B cell (primary cell): Measurements from ENCODE around the gene EYS. TPM values are rescaled to one million over a fixed set of nuclear protein-coding genes. Genes with fewer than 3 reads are reported as not detected.

Source experiments
- ATAC-seq: fragments of 200-7000 bp; cut with Tn5 transposase; one replicate; pipeline ENCODE4 v1.10.0; 2021; ENCODE audit warnings: low read depth, mild to moderate bottlenecking, moderate number of reproducible peaks, moderate library complexity
- CTCF ChIA-PET: fragments of 350-600 bp; sonication (Branson Sonifier 250); formaldehyde crosslinking; loops from one replicate; lab custom pipeline; 2021; ENCODE audit warnings: antibody characterized with exemption, inconsistent platforms; lab: Charles Lee
- POLR2A ChIA-PET: fragments of 350-600 bp; sonication (Branson Sonifier 250); formaldehyde crosslinking; loops from one replicate; lab custom pipeline; 2021; ENCODE audit warnings: antibody characterized with exemption; lab: Charles Lee
- DNase-seq: peaks from one replicate; pipeline ENCODE4 v3.0.0; 2013
- H2AFZ ChIP-seq: 2 replicates; pipeline ENCODE4 v1.6.1; 2012; ENCODE audit warnings: mild to moderate bottlenecking, low read depth, low read length; ENCODE audit not compliant: insufficient read depth, poor library complexity, severe bottlenecking
- H3K27ac ChIP-seq, 2 donors: 1 replicate in 1 of 2; 2 replicates in 1 of 2; pipeline ENCODE4 v1.5.1; 2012 to 2013; ENCODE audit warnings: low read length in 2 of 2, mild to moderate bottlenecking in 2 of 2, moderate library complexity in 1 of 2
- H3K27me3 ChIP-seq, 4 experiments: fragments of 200-600 bp in 1 of 4; sonication (generic) in 1 of 4; replicated peaks in 1 of 4; 1 replicate in 2 of 4; 2 replicates in 2 of 4; pipeline versions ENCODE4 v1.6.1 to v1.7.0; 2013 to 2016; ENCODE audit warnings: low read length in 3 of 4, mild to moderate bottlenecking in 2 of 4, mixed read lengths in 1 of 4, moderate library complexity in 1 of 4; ENCODE audit not compliant: insufficient read depth in 4 of 4, control insufficient read depth in 3 of 4; ENCODE audit errors: control extremely low read depth in 1 of 4
- H3K36me3 ChIP-seq, 2 experiments: replicated peaks in 1 of 2; 1 replicate in 1 of 2; 2 replicates in 1 of 2; pipeline versions ENCODE4 v1.6.1 to v1.7.1; 2013; ENCODE audit warnings: low read length in 1 of 2; ENCODE audit not compliant: insufficient read depth in 2 of 2, control insufficient read depth in 1 of 2; ENCODE audit errors: control extremely low read depth in 1 of 2, extremely low read depth in 1 of 2
- H3K4me1 ChIP-seq, 2 donors: fragments of 200-600 bp in 1 of 2; sonication (generic) in 1 of 2; 1 replicate in 1 of 2; 2 replicates in 1 of 2; pipeline versions ENCODE4 v1.5.1 to v1.6.1; 2013 to 2017; ENCODE audit warnings: low read length in 2 of 2; ENCODE audit not compliant: control insufficient read depth in 2 of 2, insufficient read depth in 2 of 2
- H3K4me2 ChIP-seq: replicated peaks from 2 replicates; pipeline ENCODE3; 2012; ENCODE audit warnings: mild to moderate bottlenecking, low read depth, low read length; ENCODE audit not compliant: poor library complexity, severe bottlenecking
- H3K4me3 ChIP-seq, 5 experiments: fragments of 200-600 bp in 1 of 5; sonication (generic) in 1 of 5; 1 replicate in 3 of 5; 2 replicates in 2 of 5; pipeline versions ENCODE4 v1.5.1 to v1.7.0; 2011 to 2016; ENCODE audit warnings: low read length in 4 of 5, mild to moderate bottlenecking in 4 of 5, low read depth in 2 of 5, control low read depth in 1 of 5, moderate library complexity in 1 of 5; ENCODE audit not compliant: insufficient read depth in 1 of 5; ENCODE audit errors: control extremely low read depth in 1 of 5, extremely low read depth in 1 of 5
- H3K79me2 ChIP-seq: fragments of 200-600 bp; sonication (generic); one replicate; pipeline ENCODE4 v1.6.0; 2016; ENCODE audit warnings: low read length; ENCODE audit not compliant: control insufficient read depth, insufficient read depth
- H3K9ac ChIP-seq: fragments of 200-600 bp; sonication (generic); 2 replicates; pipeline ENCODE4 v1.6.1; 2017; ENCODE audit warnings: mild to moderate bottlenecking, low read length, moderate library complexity
- H3K9me3 ChIP-seq, 3 donors: one replicate each; pipeline versions ENCODE4 v1.6.1 to v1.7.1; 2013; ENCODE audit warnings: low read length in 2 of 3; ENCODE audit not compliant: control insufficient read depth in 2 of 3, insufficient read depth in 1 of 3; ENCODE audit errors: control extremely low read depth in 1 of 3
- H4K20me1 ChIP-seq: 2 replicates; pipeline ENCODE4 v1.6.0; 2012; ENCODE audit warnings: mild to moderate bottlenecking, low read length; ENCODE audit not compliant: insufficient read depth, control insufficient read depth, poor library complexity, severe bottlenecking
- H3K27ac Mint-ChIP-seq: one replicate; pipeline ENCODE4 v1.8.0; 2021; ENCODE audit warnings: mixed read lengths
- H3K27me3 Mint-ChIP-seq: one replicate; pipeline ENCODE4 v1.8.0; 2021; ENCODE audit warnings: mixed read lengths
- H3K4me1 Mint-ChIP-seq: one replicate; pipeline ENCODE4 v1.8.0; 2021; ENCODE audit warnings: mixed read lengths
- H3K4me3 Mint-ChIP-seq: one replicate; pipeline ENCODE4 v1.8.0; 2021; ENCODE audit warnings: mixed read lengths
- H3K9me3 Mint-ChIP-seq: one replicate; pipeline ENCODE4 v1.8.0; 2022; ENCODE audit warnings: mixed read lengths; ENCODE audit not compliant: insufficient read depth
- EZH2 ChIP-seq: IDR thresholded peaks from 2 replicates; pipeline ENCODE4 v1.6.1; 2012; ENCODE audit warnings: borderline replicate concordance, low read depth, mild to moderate bottlenecking, moderate library complexity, low read length; ENCODE audit not compliant: insufficient read depth, poor library complexity, severe bottlenecking
- WGBS: methylation state at CpG from one replicate; pipeline ENCODE4 v1.1.5; 2013; ENCODE audit warnings: missing lambda C conversion rate; ENCODE audit not compliant: insufficient coverage; 5-methylcytosine and 5-hydroxymethylcytosine counted together
- intact Hi-C: fragments of 100-400 bp; cut with micrococcal nuclease; formaldehyde crosslinking; loops from one replicate; pipeline ENCODE4 v1.10.0; 2022
- polyA plus RNA-seq: library from polyadenylated mRNA; depleted of rRNA; stranded (reverse); fragments of >200 nt; gene quantifications from 2 replicates; pipeline ENCODE4 v1.2.3, GENCODE V29; 2012
- total RNA-seq, 2 donors: library from RNA; stranded (reverse); fragments of 120-200 nt in 1 of 2; gene quantifications; 1 replicate in 1 of 2; 2 replicates in 1 of 2; pipeline versions ENCODE4 v1.2.3 to v1.2.4, GENCODE V29; 2013 to 2022
- TF ChIP-seq, protein P1 (sequence below): fragments of 200-600 bp; IDR thresholded peaks from one replicate; pipeline ENCODE4 v1.8.0; 2022; ENCODE audit warnings: antibody characterized with exemption, mild to moderate bottlenecking

EYS gene
- total and polyA plus RNA-seq, 2 donors (not counting 1 experiment from before 2014, with no cell fraction given), result not detected

DNA sequence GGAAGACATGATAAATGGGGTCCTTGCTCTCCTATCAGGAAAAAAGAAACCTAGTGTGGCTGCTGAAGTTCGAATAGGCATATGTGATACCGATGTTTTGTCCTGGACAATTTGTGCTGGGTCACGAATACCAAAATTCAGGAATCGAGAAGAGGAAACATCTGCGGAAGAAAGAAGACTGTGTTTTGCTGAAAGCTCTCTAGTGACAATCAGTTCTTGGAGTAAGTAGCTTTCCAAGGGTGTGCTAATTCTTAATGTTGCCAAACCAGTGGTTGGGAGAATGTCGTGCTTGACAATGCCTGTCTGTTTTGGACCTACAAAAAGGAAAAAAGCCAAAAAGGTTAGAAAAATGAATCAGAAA lies 1115.4 kb downstream of the EYS start:
- no peak overlapping the region for H3K9ac ChIP-seq
- no peaks in the 10 kb centered on the region for H3K79me2 ChIP-seq
- H3K4me2 ChIP-seq, result no peak overlapping the region
- no peak overlapping the region for H3K4me3 ChIP-seq
- no peak overlapping the region for H2AFZ ChIP-seq
- no peaks in the 10 kb centered on the region for H3K4me1 ChIP-seq
- DNase-seq (no peak), ATAC-seq (no peak)
- POLR2A ChIA-PET, result no interaction called here
- intact Hi-C loops, result no loop called here
- H3K27ac Mint-ChIP-seq, result no peak overlapping the region
- no peak overlapping the region for H3K27ac ChIP-seq
- no peaks in the 10 kb centered on the region for H3K27me3 Mint-ChIP-seq
- TF ChIP-seq, protein P1, sequence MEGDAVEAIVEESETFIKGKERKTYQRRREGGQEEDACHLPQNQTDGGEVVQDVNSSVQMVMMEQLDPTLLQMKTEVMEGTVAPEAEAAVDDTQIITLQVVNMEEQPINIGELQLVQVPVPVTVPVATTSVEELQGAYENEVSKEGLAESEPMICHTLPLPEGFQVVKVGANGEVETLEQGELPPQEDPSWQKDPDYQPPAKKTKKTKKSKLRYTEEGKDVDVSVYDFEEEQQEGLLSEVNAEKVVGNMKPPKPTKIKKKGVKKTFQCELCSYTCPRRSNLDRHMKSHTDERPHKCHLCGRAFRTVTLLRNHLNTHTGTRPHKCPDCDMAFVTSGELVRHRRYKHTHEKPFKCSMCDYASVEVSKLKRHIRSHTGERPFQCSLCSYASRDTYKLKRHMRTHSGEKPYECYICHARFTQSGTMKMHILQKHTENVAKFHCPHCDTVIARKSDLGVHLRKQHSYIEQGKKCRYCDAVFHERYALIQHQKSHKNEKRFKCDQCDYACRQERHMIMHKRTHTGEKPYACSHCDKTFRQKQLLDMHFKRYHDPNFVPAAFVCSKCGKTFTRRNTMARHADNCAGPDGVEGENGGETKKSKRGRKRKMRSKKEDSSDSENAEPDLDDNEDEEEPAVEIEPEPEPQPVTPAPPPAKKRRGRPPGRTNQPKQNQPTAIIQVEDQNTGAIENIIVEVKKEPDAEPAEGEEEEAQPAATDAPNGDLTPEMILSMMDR, result no peak
- TF ChIP-seq EZH2, result no peak
- H3K9me3 ChIP-seq, result no peaks in the 10 kb centered on the region
- CTCF ChIA-PET, result no interaction called here
- H3K27me3 ChIP-seq, result no peaks in the 10 kb centered on the region
- 92% methylated on average over 6 of the region's 6 CpGs for WGBS
- no peaks in the 10 kb centered on the region for H3K36me3 ChIP-seq
- no peaks in the 10 kb centered on the region for H3K4me1 Mint-ChIP-seq
- H4K20me1 ChIP-seq, result no peaks in the 10 kb centered on the region
- peaks cover 6% of the 10 kb centered on the region for H3K9me3 Mint-ChIP-seq
- no peak overlapping the region for H3K4me3 Mint-ChIP-seq

DNA sequence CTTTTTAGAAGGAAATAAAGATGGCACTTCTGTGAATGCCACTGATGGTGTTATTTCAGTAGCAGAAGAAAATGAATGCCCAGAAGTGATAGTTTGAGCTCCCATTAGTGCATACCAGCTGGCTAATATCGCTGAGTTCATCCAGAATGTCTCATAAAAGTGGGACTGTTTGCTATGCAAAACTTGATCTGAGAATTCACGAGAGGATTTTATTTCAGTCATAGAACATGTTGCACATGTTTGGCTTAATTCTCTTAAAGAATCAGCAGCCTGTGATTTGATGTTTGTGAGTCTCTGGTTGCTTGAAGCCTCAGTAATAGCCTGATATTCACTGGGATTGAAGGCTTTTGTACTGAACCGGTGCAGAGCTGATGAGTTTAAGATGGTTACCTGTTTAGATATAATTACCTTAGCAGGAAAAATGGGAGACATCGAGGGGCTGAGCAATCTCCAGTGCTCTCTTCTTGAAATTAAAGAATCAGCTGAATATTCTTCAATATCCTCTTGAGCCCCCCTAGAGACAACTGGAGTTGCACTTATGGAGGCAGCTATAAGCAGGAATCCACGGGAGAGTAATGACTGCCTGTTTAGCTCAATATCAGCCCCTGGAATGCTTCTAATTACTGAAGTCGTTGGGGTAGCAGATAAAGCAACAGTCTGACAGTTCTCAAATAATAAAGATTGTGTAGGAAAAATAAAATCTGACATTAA lies 1115.9 kb downstream of the EYS start:
- Histone ChIP-seq H3K9ac (no peak overlapping the region), H3K79me2 (no peaks in the 10 kb centered on the region), H3K9me3 (no peaks in the 10 kb centered on the region), H3K36me3 (no peaks in the 10 kb centered on the region), H3K4me2 (no peak overlapping the region), H3K4me3 (no peak overlapping the region), H2AFZ (no peak overlapping the region), H3K27me3 (no peaks in the 10 kb centered on the region), H3K27ac (no peak overlapping the region), H4K20me1 (no peaks in the 10 kb centered on the region), H3K4me1 (no peaks in the 10 kb centered on the region)
- intact Hi-C loops, result no loop called here
- ATAC-seq, result no peak
- no peak overlapping the region for H3K4me3 Mint-ChIP-seq
- no peaks in the 10 kb centered on the region for H3K27me3 Mint-ChIP-seq
- no peak for DNase-seq
- TF ChIP-seq, protein P1, result no peak
- no peak for TF ChIP-seq EZH2
- WGBS, result 92% methylated on average over 4 of the region's 6 CpGs
- no peak overlapping the region for H3K27ac Mint-ChIP-seq
- ChIA-PET CTCF (no interaction called here), POLR2A (no interaction called here)
- H3K9me3 Mint-ChIP-seq, result peaks cover 2% of the 10 kb centered on the region
- H3K4me1 Mint-ChIP-seq, result no peaks in the 10 kb centered on the region
